HepG2 (cell line): ENCODE measurements around the gene CDRT4. TPM values are rescaled to one million over a fixed set of nuclear protein-coding genes. Genes with fewer than 3 reads are reported as not detected.

Experiments used
- ATAC-seq: fragments of 200-7000 bp; cut with Tn5 transposase; 3 replicates; pipeline ENCODE4 v1.9.1; 2020; ENCODE audit warnings: mild to moderate bottlenecking, moderate library complexity
- BruUV-seq: library from RNA; stranded (reverse); fragments of 400-500 nt; replicated peaks from 2 replicates; lab custom pipeline; 2021; lab: Mats Ljungman, UMichigan
- CTCF ChIA-PET: fragments of 300-600 bp; formaldehyde crosslinking; extraction: SDS; loops from one replicate; lab custom pipeline; 2021; ENCODE audit warnings: low total read pairs, inconsistent platforms, low intra/inter-chr PET ratio; lab: Yijun Ruan, JAX
- POLR2A ChIA-PET: fragments of 350-600 bp; sonication (Branson Sonifier 250); formaldehyde crosslinking; loops from one replicate; lab custom pipeline; 2020; ENCODE audit warnings: antibody characterized with exemption, inconsistent platforms; lab: Yijun Ruan, JAX
- DNase-seq: peaks from one replicate; pipeline ENCODE4 v3.0.0-alpha.2; 2015; ENCODE audit warnings: low spot score
- FAIRE-seq: peaks from 3 replicates; lab custom pipeline; 2011; peaks lifted over from hg19 to GRCh38; lab: Jason Lieb, UNC
- H2AFZ ChIP-seq: one replicate; pipeline ENCODE4 v1.6.1; 2011; ENCODE audit warnings: low read length, inconsistent platforms
- H3K27ac ChIP-seq: fragments of 300-600 bp; 3 replicates; pipeline ENCODE4 v1.8.0; 2011; ENCODE audit warnings: mixed run types, mild to moderate bottlenecking, mixed read lengths, low read length, inconsistent platforms; ENCODE audit not compliant: insufficient read depth; ENCODE audit errors: extremely low read length
- H3K27me3 ChIP-seq, 2 experiments: fragments of 200-600 bp in 1 of 2; 2 replicates in 1 of 2; 3 replicates in 1 of 2; pipeline versions ENCODE4 v1.6.0 to v1.8.0; 2011; ENCODE audit warnings: low read length in 2 of 2, mild to moderate bottlenecking in 2 of 2, moderate library complexity in 2 of 2, inconsistent platforms in 1 of 2; ENCODE audit not compliant: insufficient read depth in 2 of 2, control insufficient read depth in 1 of 2
- H3K36me3 ChIP-seq, 2 experiments: fragments of 200-600 bp in 1 of 2; replicated peaks in 1 of 2; 2 replicates in 1 of 2; 3 replicates in 1 of 2; pipeline versions ENCODE4 v1.5.1 to v1.8.0; 2011; ENCODE audit warnings: low read length in 2 of 2, inconsistent platforms in 1 of 2; ENCODE audit not compliant: insufficient read depth in 2 of 2, control insufficient read depth in 1 of 2
- H3K4me1 ChIP-seq: 2 replicates; pipeline ENCODE4 v1.5.1; 2012; ENCODE audit warnings: low read length, inconsistent platforms; ENCODE audit not compliant: insufficient read depth
- H3K4me2 ChIP-seq: 2 replicates; pipeline ENCODE4 v1.6.0; 2011; ENCODE audit warnings: low read depth, low read length, inconsistent platforms
- H3K4me3 ChIP-seq, 3 experiments: fragments of 200-600 bp in 1 of 3; sonication (generic), shearing (Covaris generic) in 1 of 3; replicated peaks in 1 of 3; 2 replicates each; pipeline ENCODE4 v1.5.1; 2011 to 2016; ENCODE audit warnings: low read length in 3 of 3, inconsistent platforms in 2 of 3, low read depth in 2 of 3, mild to moderate bottlenecking in 2 of 3, control low read depth in 1 of 3, mixed read lengths in 1 of 3; ENCODE audit not compliant: insufficient read depth in 1 of 3
- H3K79me2 ChIP-seq: one replicate; pipeline ENCODE4 v1.6.1; 2011; ENCODE audit warnings: low read length, inconsistent platforms; ENCODE audit not compliant: insufficient read depth
- H3K9ac ChIP-seq: 2 replicates; pipeline ENCODE4 v1.6.0; 2011; ENCODE audit warnings: mild to moderate bottlenecking, low read depth, low read length, inconsistent platforms; ENCODE audit not compliant: insufficient read depth
- H3K9me3 ChIP-seq: 2 replicates; pipeline ENCODE4 v1.5.1; 2012; ENCODE audit warnings: mild to moderate bottlenecking, low read length
- H4K20me1 ChIP-seq: 2 replicates; pipeline ENCODE4 v1.6.0; 2011; ENCODE audit warnings: inconsistent platforms, mild to moderate bottlenecking, low read length, moderate library complexity; ENCODE audit not compliant: insufficient read depth
- CEBPG ChIP-seq: IDR thresholded peaks from 2 replicates; pipeline ENCODE4 v1.6.1; 2016
- CREB1 ChIP-seq, 2 experiments: fragments of 450-650 bp in 1 of 2; IDR thresholded peaks; 2 replicates each; pipeline ENCODE4 v1.6.1; 2016 to 2017; ENCODE audit warnings: control low read depth in 1 of 2, mild to moderate bottlenecking in 1 of 2, missing compliant biosample characterization in 1 of 2, missing genetic modification characterization in 1 of 2
- E2F5 ChIP-seq: sonication (generic); formaldehyde crosslinking; conservative IDR thresholded peaks from 2 replicates; pipeline ENCODE4 v1.4.0; 2020; ENCODE audit warnings: missing genetic modification reagents
- GABPB1 ChIP-seq: IDR thresholded peaks from 2 replicates; pipeline ENCODE4 v1.6.1; 2016; ENCODE audit warnings: mild to moderate bottlenecking, missing genetic modification reagents, moderate library complexity, missing compliant biosample characterization
- IKZF4 ChIP-seq: sonication (generic); formaldehyde crosslinking; IDR thresholded peaks from 2 replicates; pipeline ENCODE4 v1.5.1; 2020; ENCODE audit warnings: borderline replicate concordance, mild to moderate bottlenecking, low read depth, missing genetic modification reagents; ENCODE audit errors: not compliant biosample characterization
- KLF6 ChIP-seq: IDR thresholded peaks from 2 replicates; pipeline ENCODE4 v1.8.0; 2016; ENCODE audit warnings: missing biosample characterization, missing genetic modification reagents
- MAZ ChIP-seq, 2 experiments: sonication (generic) in 1 of 2; formaldehyde crosslinking in 1 of 2; IDR thresholded peaks; 2 replicates each; pipeline versions ENCODE4 v1.5.0 to v1.6.1; 2012 to 2020; ENCODE audit warnings: low read depth in 2 of 2, mild to moderate bottlenecking in 2 of 2, borderline replicate concordance in 1 of 2, improper control_type of control experiment in 1 of 2, low read length in 1 of 2, missing genetic modification reagents in 1 of 2, moderate library complexity in 1 of 2
- MBNL3 ChIP-seq: fragments of 250-450 bp; sonication (Bioruptor Pico); conservative IDR thresholded peaks from 2 replicates; pipeline ENCODE4 v1.8.0; 2022; ENCODE audit warnings: mild to moderate bottlenecking, inconsistent platforms
- RBFOX2 ChIP-seq: fragments of 200-400 bp; formaldehyde crosslinking; IDR thresholded peaks from 2 replicates; pipeline ENCODE4 v1.6.1; 2017; ENCODE audit warnings: low read depth, mild to moderate bottlenecking, low read length
- RERE ChIP-seq: IDR thresholded peaks from 2 replicates; pipeline ENCODE4 v1.6.1; 2016; ENCODE audit warnings: low read depth, missing genetic modification reagents, missing compliant biosample characterization
- ZNF276 ChIP-seq: sonication (generic); formaldehyde crosslinking; IDR thresholded peaks from 2 replicates; pipeline ENCODE4 v1.4.0; 2020; ENCODE audit warnings: mild to moderate bottlenecking, low read depth, missing genetic modification reagents
- ZNF367 ChIP-seq: sonication (generic); formaldehyde crosslinking; IDR thresholded peaks from 2 replicates; pipeline ENCODE4 v1.4.0; 2020; ENCODE audit warnings: missing genetic modification reagents, borderline replicate concordance
- ZNF639 ChIP-seq: conservative IDR thresholded peaks from 2 replicates; pipeline ENCODE4 v1.6.1; 2018; ENCODE audit warnings: missing genetic modification reagents
- WGBS: methylation state at CpG from one replicate; pipeline ENCODE4 v1.1.6; 2017; ENCODE audit warnings: low lambda C conversion rate; 5-methylcytosine and 5-hydroxymethylcytosine counted together
- in situ Hi-C: cut with HindIII; loops from 2 replicates; pipeline ENCODE4 v1.10.0; 2017; ENCODE audit warnings: low pct_unique_long_range_greater_than_20kb; ENCODE audit not compliant: extremely low pct_ligation_motif_present
- intact Hi-C: fragments of 100-400 bp; cut with micrococcal nuclease; formaldehyde crosslinking; loops from one replicate; pipeline ENCODE4 v1.10.0; 2022; ENCODE audit not compliant: unreplicated experiment
- polyA plus RNA-seq, 8 experiments: library from polyadenylated mRNA; depleted of rRNA in 3 of 8; stranded (reverse) in 7 of 8; unstranded in 1 of 8; fragments of >200 nt; fragmentation: Illumina TruSeq in 4 of 8; extraction: Trizol in 4 of 8; gene quantifications; 2 replicates each; pipeline versions ENCODE4 v1.2.1 to v1.2.3, GENCODE V29; 2011 to 2016; ENCODE audit warnings: low read depth in 4 of 8, missing spikeins in 1 of 8, mixed read lengths in 1 of 8; ENCODE audit not compliant: insufficient read depth in 1 of 8
- total RNA-seq, 5 experiments: library from RNA; depleted of rRNA; stranded (reverse); fragments of >200 nt; fragmentation: Illumina TruSeq; extraction: Trizol; gene quantifications; 2 replicates each; pipeline ENCODE4 v1.2.3, GENCODE V29; 2016; ENCODE audit warnings: low read depth in 1 of 5

The CDRT4 gene
- total and polyA plus RNA-seq, 2 of the 13 experiments (the other 11 are each of a cell fraction or from before 2014, with no cell fraction given), result 5.8 to 12.1 TPM

- TF ChIP-seq CREB1 (IDR thresholded peaks at IDR 0.05) (no peak), CREB1 (CRISPR knock-in tag; IDR thresholded peaks at IDR 0.05) (no peak), MBNL3 (CRISPR knock-in tag) (no peak), CEBPG (CRISPR knock-in tag) (no peak)
These were observed 5.5 kb upstream of the CDRT4 start (continued) for GRCh38 chr17:15472891-15473290.

GRCh38 chr17:15470536-15470935 lies 3.1 kb upstream of the CDRT4 start:
- Histone ChIP-seq H3K27me3 (no peaks in the 10 kb centered on the region), H3K27ac (no peak overlapping the region), H3K9me3 (no peaks in the 10 kb centered on the region), H3K4me3 (no peak overlapping the region), H3K4me2 (no peak overlapping the region), H3K4me1 (peaks cover 8% of the 10 kb centered on the region), H3K79me2 (no peaks in the 10 kb centered on the region), H3K36me3 (peaks cover 0 to 6% of the 10 kb centered on the region in 2 experiments; a peak in 4 of 5 replicates), H2AFZ (no peak overlapping the region), H3K9ac (no peak overlapping the region), H4K20me1 (no peaks in the 10 kb centered on the region)
- in situ Hi-C loops (no loop called here), intact Hi-C loops (no loop called here)
- ChIA-PET CTCF (no interaction called here), POLR2A (no interaction called here)
- 69% methylated on average over 7 of the region's 7 CpGs for WGBS
- BruUV-seq, result no TSS peak
- DNase-seq (no peak), ATAC-seq (no peak), FAIRE-seq (no peak)
- no peak for TF ChIP-seq ZNF276 (CRISPR knock-in tag)
- TF ChIP-seq MAZ (IDR thresholded peaks at IDR 0.05; ENCODE audit: borderline replicate concordance, low read depth, low read length), result no peak
- TF ChIP-seq MAZ (CRISPR knock-in tag; IDR thresholded peaks at IDR 0.05; ENCODE audit: low read depth), result no peak
- TF ChIP-seq ZNF639 (CRISPR knock-in tag), result no peak
- no peak for TF ChIP-seq KLF6
- no peak for TF ChIP-seq RERE
- no peak for TF ChIP-seq ZNF367 (CRISPR knock-in tag)
- TF ChIP-seq E2F5 (CRISPR knock-in tag), result no peak
- TF ChIP-seq RBFOX2, result no peak
- no peak for TF ChIP-seq GABPB1 (CRISPR knock-in tag)
- TF ChIP-seq IKZF4, result no peak
